B cell (primary cell): ENCODE results near the gene CFAP65. TPM values are rescaled to one million over a fixed set of nuclear protein-coding genes. Genes with fewer than 3 reads are reported as not detected.

Experiments used
- ATAC-seq: fragments of 200-7000 bp; cut with Tn5 transposase; one replicate; pipeline ENCODE4 v1.10.0; 2021; ENCODE audit warnings: low read depth, mild to moderate bottlenecking, moderate number of reproducible peaks, moderate library complexity
- CTCF ChIA-PET: fragments of 350-600 bp; sonication (Branson Sonifier 250); formaldehyde crosslinking; loops from one replicate; lab custom pipeline; 2021; ENCODE audit warnings: antibody characterized with exemption, inconsistent platforms; lab: Charles Lee
- POLR2A ChIA-PET: fragments of 350-600 bp; sonication (Branson Sonifier 250); formaldehyde crosslinking; loops from one replicate; lab custom pipeline; 2021; ENCODE audit warnings: antibody characterized with exemption; lab: Charles Lee
- DNase-seq: peaks from one replicate; pipeline ENCODE4 v3.0.0; 2013
- H2AFZ ChIP-seq: 2 replicates; pipeline ENCODE4 v1.6.1; 2012; ENCODE audit warnings: mild to moderate bottlenecking, low read depth, low read length; ENCODE audit not compliant: insufficient read depth, poor library complexity, severe bottlenecking
- H3K27ac ChIP-seq, 2 donors: 1 replicate in 1 of 2; 2 replicates in 1 of 2; pipeline ENCODE4 v1.5.1; 2012 to 2013; ENCODE audit warnings: low read length in 2 of 2, mild to moderate bottlenecking in 2 of 2, moderate library complexity in 1 of 2
- H3K27me3 ChIP-seq, 4 experiments: fragments of 200-600 bp in 1 of 4; sonication (generic) in 1 of 4; replicated peaks in 1 of 4; 1 replicate in 2 of 4; 2 replicates in 2 of 4; pipeline versions ENCODE4 v1.6.1 to v1.7.0; 2013 to 2016; ENCODE audit warnings: low read length in 3 of 4, mild to moderate bottlenecking in 2 of 4, mixed read lengths in 1 of 4, moderate library complexity in 1 of 4; ENCODE audit not compliant: insufficient read depth in 4 of 4, control insufficient read depth in 3 of 4; ENCODE audit errors: control extremely low read depth in 1 of 4
- H3K36me3 ChIP-seq, 2 experiments: replicated peaks in 1 of 2; 1 replicate in 1 of 2; 2 replicates in 1 of 2; pipeline versions ENCODE4 v1.6.1 to v1.7.1; 2013; ENCODE audit warnings: low read length in 1 of 2; ENCODE audit not compliant: insufficient read depth in 2 of 2, control insufficient read depth in 1 of 2; ENCODE audit errors: control extremely low read depth in 1 of 2, extremely low read depth in 1 of 2
- H3K4me1 ChIP-seq, 2 donors: fragments of 200-600 bp in 1 of 2; sonication (generic) in 1 of 2; 1 replicate in 1 of 2; 2 replicates in 1 of 2; pipeline versions ENCODE4 v1.5.1 to v1.6.1; 2013 to 2017; ENCODE audit warnings: low read length in 2 of 2; ENCODE audit not compliant: control insufficient read depth in 2 of 2, insufficient read depth in 2 of 2
- H3K4me2 ChIP-seq: replicated peaks from 2 replicates; pipeline ENCODE3; 2012; ENCODE audit warnings: mild to moderate bottlenecking, low read depth, low read length; ENCODE audit not compliant: poor library complexity, severe bottlenecking
- H3K4me3 ChIP-seq, 5 experiments: fragments of 200-600 bp in 1 of 5; sonication (generic) in 1 of 5; 1 replicate in 3 of 5; 2 replicates in 2 of 5; pipeline versions ENCODE4 v1.5.1 to v1.7.0; 2011 to 2016; ENCODE audit warnings: low read length in 4 of 5, mild to moderate bottlenecking in 4 of 5, low read depth in 2 of 5, control low read depth in 1 of 5, moderate library complexity in 1 of 5; ENCODE audit not compliant: insufficient read depth in 1 of 5; ENCODE audit errors: control extremely low read depth in 1 of 5, extremely low read depth in 1 of 5
- H3K79me2 ChIP-seq: fragments of 200-600 bp; sonication (generic); one replicate; pipeline ENCODE4 v1.6.0; 2016; ENCODE audit warnings: low read length; ENCODE audit not compliant: control insufficient read depth, insufficient read depth
- H3K9ac ChIP-seq: fragments of 200-600 bp; sonication (generic); 2 replicates; pipeline ENCODE4 v1.6.1; 2017; ENCODE audit warnings: mild to moderate bottlenecking, low read length, moderate library complexity
- H3K9me3 ChIP-seq, 3 donors: one replicate each; pipeline versions ENCODE4 v1.6.1 to v1.7.1; 2013; ENCODE audit warnings: low read length in 2 of 3; ENCODE audit not compliant: control insufficient read depth in 2 of 3, insufficient read depth in 1 of 3; ENCODE audit errors: control extremely low read depth in 1 of 3
- H4K20me1 ChIP-seq: 2 replicates; pipeline ENCODE4 v1.6.0; 2012; ENCODE audit warnings: mild to moderate bottlenecking, low read length; ENCODE audit not compliant: insufficient read depth, control insufficient read depth, poor library complexity, severe bottlenecking
- H3K27ac Mint-ChIP-seq: one replicate; pipeline ENCODE4 v1.8.0; 2021; ENCODE audit warnings: mixed read lengths
- H3K27me3 Mint-ChIP-seq: one replicate; pipeline ENCODE4 v1.8.0; 2021; ENCODE audit warnings: mixed read lengths
- H3K4me1 Mint-ChIP-seq: one replicate; pipeline ENCODE4 v1.8.0; 2021; ENCODE audit warnings: mixed read lengths
- H3K4me3 Mint-ChIP-seq: one replicate; pipeline ENCODE4 v1.8.0; 2021; ENCODE audit warnings: mixed read lengths
- H3K9me3 Mint-ChIP-seq: one replicate; pipeline ENCODE4 v1.8.0; 2022; ENCODE audit warnings: mixed read lengths; ENCODE audit not compliant: insufficient read depth
- EZH2 ChIP-seq: IDR thresholded peaks from 2 replicates; pipeline ENCODE4 v1.6.1; 2012; ENCODE audit warnings: borderline replicate concordance, low read depth, mild to moderate bottlenecking, moderate library complexity, low read length; ENCODE audit not compliant: insufficient read depth, poor library complexity, severe bottlenecking
- WGBS: methylation state at CpG from one replicate; pipeline ENCODE4 v1.1.5; 2013; ENCODE audit warnings: missing lambda C conversion rate; ENCODE audit not compliant: insufficient coverage; 5-methylcytosine and 5-hydroxymethylcytosine counted together
- intact Hi-C: fragments of 100-400 bp; cut with micrococcal nuclease; formaldehyde crosslinking; loops from one replicate; pipeline ENCODE4 v1.10.0; 2022
- polyA plus RNA-seq: library from polyadenylated mRNA; depleted of rRNA; stranded (reverse); fragments of >200 nt; gene quantifications from 2 replicates; pipeline ENCODE4 v1.2.3, GENCODE V29; 2012
- total RNA-seq, 2 donors: library from RNA; stranded (reverse); fragments of 120-200 nt in 1 of 2; gene quantifications; 1 replicate in 1 of 2; 2 replicates in 1 of 2; pipeline versions ENCODE4 v1.2.3 to v1.2.4, GENCODE V29; 2013 to 2022
- TF ChIP-seq, protein P1 (sequence below): fragments of 200-600 bp; IDR thresholded peaks from one replicate; pipeline ENCODE4 v1.8.0; 2022; ENCODE audit warnings: antibody characterized with exemption, mild to moderate bottlenecking

Gene CFAP65
- total and polyA plus RNA-seq, 2 donors (not counting 1 experiment from before 2014, with no cell fraction given) = not detected

DNA sequence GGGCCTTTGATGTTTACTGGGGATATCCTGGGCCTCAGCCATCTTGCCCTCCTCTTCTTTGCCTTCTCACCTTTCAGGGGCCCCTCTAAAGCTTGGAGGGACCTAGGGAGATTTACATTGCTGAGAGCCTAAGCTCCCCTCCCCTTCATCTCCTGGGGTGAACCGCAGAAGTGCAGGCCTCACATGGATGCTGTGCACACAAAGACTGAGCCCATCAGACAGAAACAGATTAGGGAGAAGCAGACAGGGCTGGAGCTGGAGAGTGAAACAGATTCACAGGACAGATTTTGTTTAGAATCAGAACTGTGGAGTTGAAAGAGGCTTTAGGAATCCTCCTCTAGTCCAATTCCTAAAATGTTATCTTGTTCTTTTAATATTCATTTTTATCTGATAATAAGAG is 85.3 kb downstream of the CFAP65 start:
- CTCF ChIA-PET = no interaction called here
- intact Hi-C loops = no loop called here
- Histone ChIP-seq H3K9ac (no peak overlapping the region), H3K27me3 (peaks cover 0 to 44% (median 9%) of the 10 kb centered on the region in 4 experiments), H3K4me3 (no peak overlapping the region), H3K36me3 (no peaks in the 10 kb centered on the region), H2AFZ (no peak overlapping the region), H3K27ac (no peak overlapping the region), H4K20me1 (no peaks in the 10 kb centered on the region), H3K4me2 (no peak overlapping the region), H3K9me3 (peaks cover 0 to 15% (median 0%) of the 10 kb centered on the region in 3 donors), H3K79me2 (no peaks in the 10 kb centered on the region), H3K4me1 (peaks cover 16 to 18% of the 10 kb centered on the region in 2 donors)
- POLR2A ChIA-PET = no interaction called here
- no peaks in the 10 kb centered on the region for H3K9me3 Mint-ChIP-seq
- DNase-seq (no peak), ATAC-seq (no peak)
- peaks cover 60% of the 10 kb centered on the region for H3K27me3 Mint-ChIP-seq
- H3K27ac Mint-ChIP-seq = no peak overlapping the region
- peaks cover 13% of the 10 kb centered on the region for H3K4me1 Mint-ChIP-seq
- WGBS = no CpG with 5 or more reads among the region's 1 CpG
- H3K4me3 Mint-ChIP-seq = no peak overlapping the region
- TF ChIP-seq, protein P1, sequence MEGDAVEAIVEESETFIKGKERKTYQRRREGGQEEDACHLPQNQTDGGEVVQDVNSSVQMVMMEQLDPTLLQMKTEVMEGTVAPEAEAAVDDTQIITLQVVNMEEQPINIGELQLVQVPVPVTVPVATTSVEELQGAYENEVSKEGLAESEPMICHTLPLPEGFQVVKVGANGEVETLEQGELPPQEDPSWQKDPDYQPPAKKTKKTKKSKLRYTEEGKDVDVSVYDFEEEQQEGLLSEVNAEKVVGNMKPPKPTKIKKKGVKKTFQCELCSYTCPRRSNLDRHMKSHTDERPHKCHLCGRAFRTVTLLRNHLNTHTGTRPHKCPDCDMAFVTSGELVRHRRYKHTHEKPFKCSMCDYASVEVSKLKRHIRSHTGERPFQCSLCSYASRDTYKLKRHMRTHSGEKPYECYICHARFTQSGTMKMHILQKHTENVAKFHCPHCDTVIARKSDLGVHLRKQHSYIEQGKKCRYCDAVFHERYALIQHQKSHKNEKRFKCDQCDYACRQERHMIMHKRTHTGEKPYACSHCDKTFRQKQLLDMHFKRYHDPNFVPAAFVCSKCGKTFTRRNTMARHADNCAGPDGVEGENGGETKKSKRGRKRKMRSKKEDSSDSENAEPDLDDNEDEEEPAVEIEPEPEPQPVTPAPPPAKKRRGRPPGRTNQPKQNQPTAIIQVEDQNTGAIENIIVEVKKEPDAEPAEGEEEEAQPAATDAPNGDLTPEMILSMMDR = no peak
- no peak for TF ChIP-seq EZH2

DNA sequence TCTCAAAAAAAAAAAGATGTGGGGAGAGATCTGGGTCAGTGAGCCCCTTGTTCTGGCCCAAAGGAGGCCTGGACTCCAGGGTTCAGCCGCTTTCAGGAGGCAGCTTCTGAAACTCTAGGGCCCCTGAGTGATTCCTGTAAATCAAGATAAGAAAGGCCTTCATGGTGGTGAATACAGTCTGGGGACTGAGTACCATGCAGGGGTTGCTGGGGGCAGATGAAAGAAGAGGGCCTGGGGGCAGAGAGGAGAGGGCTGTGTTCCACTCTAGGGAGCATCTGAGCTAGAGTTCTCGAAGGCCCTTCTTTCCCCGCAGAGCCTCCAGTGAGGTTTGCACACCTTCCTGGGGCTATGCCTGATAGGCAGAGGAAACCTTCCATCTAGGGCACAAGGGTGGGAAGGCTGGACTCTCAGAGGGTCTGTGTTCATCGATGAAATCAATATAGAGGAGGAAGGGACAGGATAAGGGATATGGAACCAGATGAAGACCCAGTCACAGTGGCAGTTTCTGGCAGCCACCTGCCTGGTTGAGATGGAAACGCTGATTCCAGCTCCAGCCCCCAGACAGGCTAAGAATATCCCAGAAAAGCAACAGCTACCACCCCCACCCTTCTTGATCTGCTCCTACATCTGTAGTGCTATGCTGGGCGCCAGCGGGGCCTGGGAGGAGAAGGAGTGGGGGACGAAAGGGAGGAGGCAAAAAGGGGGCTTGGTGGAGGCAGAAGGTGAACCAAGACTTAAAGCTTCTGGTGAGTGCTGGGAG is 86.6 kb downstream of the CFAP65 start:
- Histone ChIP-seq H3K9ac (no peak overlapping the region), H3K4me2 (no peak overlapping the region), H4K20me1 (no peaks in the 10 kb centered on the region), H3K9me3 (peaks cover 0 to 8% (median 0%) of the 10 kb centered on the region in 3 donors), H3K4me3 (no peak overlapping the region), H2AFZ (no peak overlapping the region), H3K4me1 (peaks cover 5 to 7% of the 10 kb centered on the region in 2 donors), H3K27ac (no peak overlapping the region), H3K79me2 (no peaks in the 10 kb centered on the region), H3K27me3 (peaks cover 0 to 33% (median 1%) of the 10 kb centered on the region in 4 experiments), H3K36me3 (no peaks in the 10 kb centered on the region)
- ATAC-seq (no peak), DNase-seq (no peak)
- ChIA-PET POLR2A (no interaction called here), CTCF (no interaction called here)
- intact Hi-C loops = no loop called here
- H3K4me3 Mint-ChIP-seq = no peak overlapping the region
- no peak for TF ChIP-seq EZH2
- TF ChIP-seq, protein P1 = no peak
- H3K9me3 Mint-ChIP-seq = no peaks in the 10 kb centered on the region
- 92% methylated on average over 3 of the region's 8 CpGs for WGBS
- H3K4me1 Mint-ChIP-seq = peaks cover 9% of the 10 kb centered on the region
- H3K27ac Mint-ChIP-seq = no peak overlapping the region
- peaks cover 64% of the 10 kb centered on the region for H3K27me3 Mint-ChIP-seq
